K562 (cell line): ENCODE measurements around the gene MEPE. TPM values are rescaled to one million over a fixed set of nuclear protein-coding genes. Genes with fewer than 3 reads are reported as not detected.

Source experiments
- ATAC-seq: fragments of 200-7000 bp; cut with Tn5 transposase; 3 replicates; pipeline ENCODE4 v1.9.1; 2020; ENCODE audit warnings: moderate library complexity
- BruUV-seq: library from RNA; stranded (reverse); fragments of 400-500 nt; replicated peaks from 2 replicates; lab custom pipeline; 2021; lab: Mats Ljungman, UMichigan
- CTCF ChIA-PET: fragments of 300-600 bp; formaldehyde crosslinking; extraction: SDS; loops from one replicate; lab custom pipeline; 2021; ENCODE audit warnings: low intra/inter-chr PET ratio; lab: Yijun Ruan, JAX
- POLR2A ChIA-PET: fragments of 300-600, 350-650 bp; sonication (Branson Sonifier 250); formaldehyde crosslinking; extraction: SDS; loops from one replicate; lab custom pipeline; 2021; ENCODE audit warnings: antibody characterized with exemption, inconsistent platforms; lab: Yijun Ruan, JAX
- DNase-seq, 4 experiments: peaks; one replicate each; pipeline versions ENCODE4 v3.0.0 to v3.0.0-alpha.2; 2011 to 2018; ENCODE audit warnings: low spot score in 3 of 4, mixed read lengths in 3 of 4; ENCODE audit errors: extremely low read depth in 1 of 4
- FAIRE-seq: peaks from 2 replicates; lab custom pipeline; 2011; peaks lifted over from hg19 to GRCh38; lab: Jason Lieb, UNC
- H2AFZ ChIP-seq: 2 replicates; pipeline ENCODE4 v1.6.0; 2011; ENCODE audit warnings: low read depth, low read length, control low read depth, inconsistent platforms
- H3K27ac ChIP-seq: fragments of 200-600 bp; 3 replicates; pipeline ENCODE4 v1.8.0; 2011; ENCODE audit warnings: low read depth, mild to moderate bottlenecking, control low read depth, inconsistent platforms, low read length, moderate library complexity, mixed read lengths; ENCODE audit errors: extremely low read depth
- H3K27me3 ChIP-seq, 2 experiments: fragments of 300-600 bp in 1 of 2; 2 replicates in 1 of 2; 3 replicates in 1 of 2; pipeline versions ENCODE4 v1.6.0 to v1.8.0; 2011; ENCODE audit warnings: inconsistent platforms in 2 of 2, low read length in 2 of 2, mild to moderate bottlenecking in 1 of 2, mixed read lengths in 1 of 2, moderate library complexity in 1 of 2; ENCODE audit not compliant: control insufficient read depth in 2 of 2, insufficient read depth in 2 of 2
- H3K36me3 ChIP-seq: fragments of 300-600 bp; 3 replicates; pipeline ENCODE4 v1.8.0; 2011; ENCODE audit warnings: mild to moderate bottlenecking, low read length, inconsistent platforms; ENCODE audit not compliant: control insufficient read depth, insufficient read depth
- H3K4me1 ChIP-seq, 2 experiments: fragments of 200-600 bp in 1 of 2; replicated peaks in 1 of 2; 2 replicates in 1 of 2; 3 replicates in 1 of 2; pipeline versions ENCODE4 v1.5.1 to v1.8.0; 2011; ENCODE audit warnings: inconsistent platforms in 2 of 2, low read length in 2 of 2, mild to moderate bottlenecking in 1 of 2, mixed read lengths in 1 of 2, moderate library complexity in 1 of 2; ENCODE audit not compliant: control insufficient read depth in 2 of 2, insufficient read depth in 2 of 2
- H3K4me2 ChIP-seq: 2 replicates; pipeline ENCODE4 v1.6.1; 2011; ENCODE audit warnings: low read length, control low read depth, inconsistent platforms, mixed read lengths; ENCODE audit not compliant: insufficient read depth
- H3K4me3 ChIP-seq: fragments of 200-600 bp; sonication (generic), shearing (Covaris generic); 2 replicates; pipeline ENCODE4 v1.5.1; 2016; ENCODE audit warnings: control low read depth, inconsistent platforms
- H3K79me2 ChIP-seq: fragments of 200-600 bp; 3 replicates; pipeline ENCODE4 v1.8.0; 2011; ENCODE audit warnings: low read length, inconsistent platforms; ENCODE audit not compliant: control insufficient read depth, insufficient read depth
- H3K9ac ChIP-seq, 2 experiments: 2 replicates each; pipeline versions ENCODE4 v1.6.0 to v1.6.1; 2011; ENCODE audit warnings: low read depth in 2 of 2, low read length in 2 of 2, control low read depth in 1 of 2, inconsistent platforms in 1 of 2, mild to moderate bottlenecking in 1 of 2, mixed read lengths in 1 of 2; ENCODE audit not compliant: insufficient read depth in 1 of 2
- H3K9me1 ChIP-seq: one replicate; pipeline ENCODE4 v1.6.0; 2011; ENCODE audit warnings: inconsistent platforms, mild to moderate bottlenecking, low read length, moderate library complexity; ENCODE audit not compliant: control insufficient read depth, insufficient read depth
- H3K9me3 ChIP-seq: replicated peaks from 2 replicates; pipeline ENCODE4 v1.5.1; 2011; ENCODE audit warnings: low read depth, low read length, inconsistent platforms; ENCODE audit not compliant: control insufficient read depth, insufficient read depth
- H4K20me1 ChIP-seq: replicated peaks from 2 replicates; pipeline ENCODE4 v1.6.1; 2011; ENCODE audit warnings: low read length, inconsistent platforms, mixed read lengths; ENCODE audit not compliant: control insufficient read depth, insufficient read depth
- DACH1 ChIP-seq: fragments of 450-650 bp; IDR thresholded peaks from 2 replicates; pipeline ENCODE4 v1.6.1; 2018; ENCODE audit not compliant: partially characterized antibody
- GABPB1 ChIP-seq: sonication (generic); formaldehyde crosslinking; IDR thresholded peaks from 2 replicates; pipeline ENCODE4 v1.8.0; 2022; ENCODE audit warnings: mild to moderate bottlenecking, missing genetic modification reagents
- KAT2B ChIP-seq: IDR thresholded peaks from one replicate; pipeline ENCODE4 v1.6.1; 2012; ENCODE audit warnings: low read depth, mild to moderate bottlenecking, control low read depth, inconsistent platforms, low read length, moderate library complexity
- ZC3H11A ChIP-seq: IDR thresholded peaks from 2 replicates; pipeline ENCODE4 v1.6.1; 2012; ENCODE audit warnings: low read depth, low read length, improper control_type of control experiment
- ZKSCAN3 ChIP-seq: fragments of 250-450 bp; sonication (Bioruptor Pico); IDR thresholded peaks from 2 replicates; pipeline ENCODE4 v1.4.0; 2020
- ZNF3 ChIP-seq: fragments of 250-450 bp; sonication (Bioruptor Pico); IDR thresholded peaks from 2 replicates; pipeline ENCODE4 v1.5.0; 2021; ENCODE audit warnings: mild to moderate bottlenecking, moderate library complexity
- ZZZ3 ChIP-seq: fragments of 450-650 bp; IDR thresholded peaks from 2 replicates; pipeline ENCODE4 v1.6.1; 2016; ENCODE audit warnings: antibody characterized with exemption, mild to moderate bottlenecking, moderate library complexity
- WGBS: fragments of 100-300 bp; shearing (Covaris generic); methylation state at CpG from one replicate; pipeline ENCODE4 v1.1.6; 2016; ENCODE audit warnings: low coverage, mixed read lengths; ENCODE audit not compliant: insufficient coverage; ENCODE audit errors: missing lambda C conversion rate; 5-methylcytosine and 5-hydroxymethylcytosine counted together
- in situ Hi-C: fragments of 300-500 bp; cut with MboI; formaldehyde crosslinking; loops from 4 replicates; pipeline ENCODE4 v1.15.0; 2018; ENCODE audit warnings: inconsistent platforms, mixed read lengths
- intact Hi-C: fragments of 100-400 bp; cut with micrococcal nuclease; formaldehyde crosslinking; loops from 2 replicates; pipeline ENCODE4 v1.14.2; 2022
- polyA plus RNA-seq, 8 experiments: library from polyadenylated mRNA; depleted of rRNA in 4 of 8; stranded (reverse) in 5 of 8; unstranded in 3 of 8; fragments of >200 nt; fragmentation: Nextera tagmentation in 2 of 8; fragmentation: Illumina TruSeq in 1 of 8; extraction: Ambion mirVana in 2 of 8; extraction: Trizol in 1 of 8; gene quantifications; 2 replicates each; pipeline versions ENCODE4 v1.2.1 to v1.2.3, GENCODE V29; 2011 to 2014; ENCODE audit warnings: inconsistent platforms in 1 of 8, missing spikeins in 1 of 8
- total RNA-seq, 7 experiments: library from RNA; depleted of rRNA in 6 of 7; stranded (reverse); fragments of >200 nt in 6 of 7; fragmentation: Illumina TruSeq in 2 of 7; extraction: Trizol in 2 of 7; gene quantifications; 2 replicates each; pipeline versions ENCODE4 v1.2.1 to v1.2.3, GENCODE V29; 2011 to 2021; ENCODE audit warnings: low replicate concordance in 1 of 7
- TF ChIP-seq, protein P1 (sequence below): fragments of 250-450 bp; sonication (Bioruptor Pico); IDR thresholded peaks from 2 replicates; pipeline ENCODE4 v1.9.0; 2021; ENCODE audit warnings: mild to moderate bottlenecking
- TF ChIP-seq, protein P2 (sequence below), 3 experiments: fragments of 200-800 bp in 1 of 3; fragments of 250-450 bp in 1 of 3; fragments of 450-650 bp in 1 of 3; sonication (Bioruptor Pico) in 1 of 3; sonication (Bioruptor generic) in 1 of 3; formaldehyde crosslinking in 1 of 3; IDR thresholded peaks; 2 replicates each; pipeline versions ENCODE4 v1.6.1 to v1.8.0; 2016 to 2022; ENCODE audit warnings: mild to moderate bottlenecking in 2 of 3, missing genetic modification characterization in 2 of 3, missing compliant biosample characterization in 1 of 3, moderate library complexity in 1 of 3

Gene MEPE
- total and polyA plus RNA-seq, 9 of the 15 experiments (the other 6 are each of a cell fraction or from before 2014, with no cell fraction given): not detected

DNA sequence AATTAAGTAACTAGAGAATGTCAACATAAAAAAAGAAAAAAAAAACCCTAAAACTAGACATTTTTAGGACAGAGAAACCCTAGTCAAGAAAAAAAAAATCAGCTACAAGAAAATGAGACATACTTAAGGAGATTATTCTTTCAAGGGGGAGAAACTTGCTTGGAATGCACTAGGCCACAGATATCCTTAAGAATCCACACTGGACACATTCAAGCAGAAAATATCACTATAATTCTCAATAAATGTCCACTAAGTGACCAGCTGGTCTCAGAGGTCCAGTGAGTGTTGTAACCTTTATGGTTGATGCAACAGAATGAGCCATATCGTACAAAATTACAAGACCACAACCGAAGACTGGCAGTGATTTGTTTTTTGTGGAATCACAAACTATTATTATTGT is 49.0 kb upstream of the MEPE start:
- no peaks in the 10 kb centered on the region for H4K20me1 ChIP-seq
- TF ChIP-seq ZNF3 (CRISPR knock-in tag) (no peak), ZC3H11A (no peak), GABPB1 (CRISPR knock-in tag) (no peak), KAT2B (no peak), ZZZ3 (no peak), ZKSCAN3 (CRISPR knock-in tag) (no peak), DACH1 (no peak)
- TF ChIP-seq, protein P1, sequence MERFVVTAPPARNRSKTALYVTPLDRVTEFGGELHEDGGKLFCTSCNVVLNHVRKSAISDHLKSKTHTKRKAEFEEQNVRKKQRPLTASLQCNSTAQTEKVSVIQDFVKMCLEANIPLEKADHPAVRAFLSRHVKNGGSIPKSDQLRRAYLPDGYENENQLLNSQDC: no peak
- TF ChIP-seq, protein P2, sequence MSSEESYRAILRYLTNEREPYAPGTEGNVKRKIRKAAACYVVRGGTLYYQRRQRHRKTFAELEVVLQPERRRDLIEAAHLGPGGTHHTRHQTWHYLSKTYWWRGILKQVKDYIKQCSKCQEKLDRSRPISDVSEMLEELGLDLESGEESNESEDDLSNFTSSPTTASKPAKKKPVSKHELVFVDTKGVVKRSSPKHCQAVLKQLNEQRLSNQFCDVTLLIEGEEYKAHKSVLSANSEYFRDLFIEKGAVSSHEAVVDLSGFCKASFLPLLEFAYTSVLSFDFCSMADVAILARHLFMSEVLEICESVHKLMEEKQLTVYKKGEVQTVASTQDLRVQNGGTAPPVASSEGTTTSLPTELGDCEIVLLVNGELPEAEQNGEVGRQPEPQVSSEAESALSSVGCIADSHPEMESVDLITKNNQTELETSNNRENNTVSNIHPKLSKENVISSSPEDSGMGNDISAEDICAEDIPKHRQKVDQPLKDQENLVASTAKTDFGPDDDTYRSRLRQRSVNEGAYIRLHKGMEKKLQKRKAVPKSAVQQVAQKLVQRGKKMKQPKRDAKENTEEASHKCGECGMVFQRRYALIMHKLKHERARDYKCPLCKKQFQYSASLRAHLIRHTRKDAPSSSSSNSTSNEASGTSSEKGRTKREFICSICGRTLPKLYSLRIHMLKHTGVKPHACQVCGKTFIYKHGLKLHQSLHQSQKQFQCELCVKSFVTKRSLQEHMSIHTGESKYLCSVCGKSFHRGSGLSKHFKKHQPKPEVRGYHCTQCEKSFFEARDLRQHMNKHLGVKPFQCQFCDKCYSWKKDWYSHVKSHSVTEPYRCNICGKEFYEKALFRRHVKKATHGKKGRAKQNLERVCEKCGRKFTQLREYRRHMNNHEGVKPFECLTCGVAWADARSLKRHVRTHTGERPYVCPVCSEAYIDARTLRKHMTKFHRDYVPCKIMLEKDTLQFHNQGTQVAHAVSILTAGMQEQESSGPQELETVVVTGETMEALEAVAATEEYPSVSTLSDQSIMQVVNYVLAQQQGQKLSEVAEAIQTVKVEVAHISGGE (CRISPR knock-in tag; IDR thresholded peaks at IDR 0.05): no peak
- TF ChIP-seq, all 486 proteins: peak for 0
- CTCF ChIA-PET: no interaction called here
- Histone ChIP-seq H3K9me3 (no peaks in the 10 kb centered on the region), H3K36me3 (no peaks in the 10 kb centered on the region), H3K4me3 (no peak overlapping the region), H3K27ac (no peak overlapping the region), H3K9me1 (no peaks in the 10 kb centered on the region), H3K79me2 (no peaks in the 10 kb centered on the region), H3K9ac (no peak overlapping the region), H2AFZ (no peak overlapping the region), H3K4me1 (peaks cover 0 to 5% of the 10 kb centered on the region in 2 experiments; a peak in 2 of 5 replicates), H3K4me2 (no peak overlapping the region), H3K27me3 (no peaks in the 10 kb centered on the region)
- in situ Hi-C loops (no loop called here), intact Hi-C loops (no loop called here)
- ATAC-seq: no peak
- BruUV-seq: no TSS peak
- no peak for FAIRE-seq
- POLR2A ChIA-PET: no interaction called here
- DNase-seq: no peak
- 0% methylated on average over 2 of the region's 2 CpGs for WGBS
